Non-pigmented ciliary epithelial cell (primary cell): ENCODE results near the gene RIC8B.
"Not testable (repeated sequence)": the region's sequence is repeated elsewhere in the genome, so short reads cannot be mapped to it uniquely, and the experiment has no call there.

Source experiments
- DNase-seq: peaks from one replicate; pipeline ENCODE4 v3.0.0-alpha.2; 2010; ENCODE audit warnings: low read depth

Gene RIC8B

DNA sequence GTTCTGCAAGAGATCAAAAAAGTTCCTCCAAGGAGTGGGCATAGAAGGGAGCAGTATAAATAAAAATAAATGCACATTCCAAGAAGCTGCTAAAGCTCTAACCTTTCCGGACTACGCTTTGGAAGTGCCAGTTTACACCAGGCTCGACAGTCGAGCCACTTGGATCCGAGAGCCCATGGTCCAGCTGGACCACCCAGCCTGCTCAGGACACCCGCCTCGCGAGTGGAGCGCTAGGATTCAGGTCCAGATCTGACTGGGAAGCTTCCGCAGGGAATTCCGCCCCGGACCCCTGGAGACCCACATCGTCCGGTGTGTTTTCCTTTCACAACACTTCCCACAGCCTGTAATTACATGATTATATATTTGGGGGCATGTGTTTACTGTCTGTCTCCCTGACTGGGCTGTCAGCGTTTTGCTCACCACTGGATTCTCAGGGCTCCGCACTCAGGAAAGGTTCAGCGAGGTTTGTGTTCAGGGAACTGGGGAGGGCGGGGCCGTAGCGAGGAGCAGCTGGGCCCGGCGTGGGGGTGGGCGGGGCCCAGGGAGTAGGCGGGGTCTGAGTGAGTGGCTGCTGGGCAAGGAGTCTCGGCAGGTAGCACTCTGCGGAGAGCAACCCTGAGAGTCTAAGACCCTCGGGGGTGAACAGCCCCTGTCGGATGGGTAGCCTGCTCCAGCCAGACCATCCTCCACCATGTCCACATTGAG, 128.9 kb downstream of the RIC8B start:
- no peak for DNase-seq

DNA sequence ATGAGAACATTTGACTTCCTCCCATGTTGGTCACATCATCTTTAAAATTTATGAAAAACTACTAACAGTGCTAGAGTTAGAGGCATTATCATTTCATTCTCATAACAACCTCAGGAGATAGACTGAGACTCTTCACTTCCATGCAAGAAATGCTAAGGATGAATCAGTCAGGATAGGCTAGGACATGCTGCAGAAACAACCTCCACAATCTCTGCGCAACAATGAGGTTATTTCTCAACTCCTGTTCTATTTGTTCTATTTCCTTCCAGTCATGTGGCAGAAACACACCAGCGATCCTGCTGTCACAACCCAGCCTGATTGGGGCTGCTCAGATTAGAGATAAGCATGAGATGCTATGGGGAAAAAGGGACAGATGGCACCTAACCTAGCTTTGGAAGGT, 132.2 kb downstream of the RIC8B start:
- no peak for DNase-seq

DNA sequence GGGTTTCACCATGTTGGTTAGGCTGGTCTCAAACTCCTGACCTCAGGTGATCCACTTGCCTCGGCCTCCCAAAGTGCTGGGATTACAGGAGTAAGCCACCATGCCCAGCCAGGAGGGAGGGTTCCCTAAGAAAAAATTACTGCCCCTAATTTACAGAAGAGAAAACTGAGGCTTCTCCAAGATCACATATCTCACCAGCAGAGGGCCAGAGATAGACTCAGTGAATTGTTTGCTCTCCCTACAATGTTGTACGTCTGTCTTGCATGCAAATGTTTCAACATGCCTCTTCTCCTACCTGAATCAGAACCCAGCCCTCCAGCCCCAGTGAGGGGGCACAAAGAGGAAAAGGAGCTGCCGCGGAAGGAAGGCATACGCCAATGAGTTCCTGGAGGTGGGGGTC, 132.9 kb downstream of the RIC8B start:
- DNase-seq, result no peak

GRCh38 chr12:106907846-106908245, 133.4 kb downstream of the RIC8B start:
- DNase-seq, result no peak

GRCh38 chr12:106908561-106908960, 134.1 kb downstream of the RIC8B start:
- no peak for DNase-seq

- no peak for DNase-seq
Observed at GRCh38 chr12:106910202-106910601, 135.7 kb downstream of the RIC8B start.

- DNase-seq, result no peak
Observed at GRCh38 chr12:106911581-106911980, 137.1 kb downstream of the RIC8B start.

- no peak for DNase-seq
Observed at GRCh38 chr12:106913456-106913855, 139.0 kb downstream of the RIC8B start.

DNA sequence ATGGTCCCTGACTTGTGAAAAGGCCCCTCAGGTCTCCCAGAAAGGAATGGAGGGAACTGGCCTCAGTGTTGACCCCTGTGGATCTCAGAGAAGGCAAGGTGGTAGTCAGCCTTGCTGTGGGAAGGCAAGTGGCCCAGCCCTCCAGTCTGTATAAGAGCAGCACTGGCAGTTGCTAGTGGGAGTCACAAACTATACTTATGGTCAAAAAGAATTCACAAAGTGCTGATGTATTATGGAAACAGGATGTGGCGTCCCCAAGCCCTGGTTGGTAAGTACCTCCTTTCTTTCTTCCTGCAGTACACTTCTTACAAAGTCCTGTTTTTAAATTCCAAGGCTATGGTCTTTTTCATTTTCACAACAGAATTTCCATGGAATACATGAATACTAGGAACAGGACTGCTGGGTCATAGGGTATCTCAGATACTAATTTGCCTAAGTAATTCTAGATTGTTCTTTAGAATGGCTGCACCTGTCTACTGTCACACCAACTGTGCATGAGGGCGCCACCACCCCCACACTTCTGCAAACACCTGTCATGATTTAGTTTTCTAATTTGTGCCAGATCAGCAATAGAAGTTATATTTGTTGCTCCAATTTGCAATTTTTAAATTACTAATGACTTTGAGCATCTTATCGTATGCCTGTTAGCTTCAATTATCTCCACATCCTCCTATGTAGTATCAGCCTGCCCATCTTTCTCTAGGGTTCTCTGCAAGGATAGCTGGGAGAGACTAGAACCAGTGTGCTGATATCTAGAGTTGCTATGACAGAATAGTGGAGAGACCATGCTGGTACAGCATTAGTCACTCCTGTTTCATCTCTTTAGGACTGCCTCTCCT, 140.5 kb downstream of the RIC8B start:
- no peak for DNase-seq

GRCh38 chr12:106915635-106916026, 141.1 kb downstream of the RIC8B start:
- DNase-seq, result no peak

DNA sequence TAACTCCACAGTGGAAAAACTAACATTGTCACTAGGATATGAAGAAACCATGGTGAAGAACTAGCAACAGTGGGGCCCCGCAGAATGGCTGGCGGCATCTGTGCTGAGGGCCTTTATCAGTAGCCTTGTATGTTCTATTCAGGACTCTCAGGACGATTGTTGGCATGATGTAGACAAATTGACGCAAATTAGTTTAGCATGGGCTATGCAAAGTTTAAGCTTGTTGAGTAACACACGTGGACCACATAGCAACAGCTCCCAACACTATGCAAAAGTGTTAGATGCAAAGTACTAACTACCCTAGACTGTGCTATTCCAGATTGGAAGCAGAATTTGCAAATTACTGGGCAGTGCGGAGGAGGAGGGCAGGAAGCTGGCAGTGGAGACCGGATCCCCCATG, 143.0 kb downstream of the RIC8B start:
- no peak for DNase-seq

- no peak for DNase-seq
Observed at GRCh38 chr12:106918746-106919145, 144.3 kb downstream of the RIC8B start.

DNA sequence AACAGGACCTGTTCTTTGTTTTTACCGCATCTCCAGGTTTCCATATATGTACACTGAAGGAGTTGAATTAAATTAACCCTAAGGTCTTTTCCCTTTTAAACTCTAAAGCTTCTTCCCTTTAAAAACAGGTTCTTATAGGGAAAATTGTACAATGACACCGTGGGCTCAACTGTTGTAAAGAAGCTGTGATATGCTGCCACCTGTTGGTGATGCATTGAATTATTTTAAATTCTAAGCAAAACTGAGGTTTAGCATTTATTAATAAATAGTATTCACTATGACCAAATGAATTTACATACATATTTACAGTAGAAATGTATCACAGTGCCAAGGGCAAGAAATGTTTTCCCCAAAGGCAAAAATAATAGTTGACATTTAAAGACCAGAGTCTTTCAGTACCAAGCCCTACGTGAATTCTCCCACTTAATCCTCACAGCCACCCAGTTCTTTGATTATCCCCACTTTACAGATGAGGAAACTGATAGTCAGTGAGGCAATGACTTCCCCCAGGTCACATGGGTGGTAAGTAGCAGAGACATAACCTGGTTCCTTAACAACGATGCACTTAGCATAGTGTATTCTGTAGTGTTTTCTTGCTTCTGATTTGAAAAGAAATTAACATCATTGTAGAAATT, 145.5 kb downstream of the RIC8B start:
- no peak for DNase-seq

- not testable (repeated sequence) for DNase-seq
Observed at GRCh38 chr12:106921976-106922375, 147.5 kb downstream of the RIC8B start.

DNA sequence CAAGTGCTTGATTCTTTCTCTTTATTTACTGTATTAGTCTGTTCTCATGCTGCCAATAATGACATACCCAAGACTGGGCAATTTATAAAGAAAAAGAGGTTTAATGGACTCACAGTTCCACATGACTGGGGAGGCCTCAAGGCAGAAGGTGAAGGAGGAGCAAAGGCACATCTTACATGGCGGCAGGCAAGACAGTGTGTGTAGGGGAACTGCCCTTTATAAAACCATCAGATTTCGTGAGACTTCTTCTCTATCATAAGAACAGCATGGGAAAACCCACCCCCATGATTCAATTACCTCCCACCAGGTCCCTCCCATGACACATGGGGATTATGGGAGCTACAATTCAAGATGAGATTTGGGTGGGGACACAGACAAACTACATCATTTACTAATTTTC, 149.1 kb downstream of the RIC8B start:
- DNase-seq, result not testable (repeated sequence)

GRCh38 chr12:106924268-106924861, 149.9 kb downstream of the RIC8B start:
- DNase-seq, result no peak

- no peak for DNase-seq
Observed at GRCh38 chr12:106926657-106927056, 152.2 kb downstream of the RIC8B start.

GRCh38 chr12:106934277-106934676, 159.8 kb downstream of the RIC8B start:
- no peak for DNase-seq
